IMR-90 (cell line): Measurements from ENCODE around the gene UBP1.

Experiments
- BHLHE40 ChIP-seq: fragments of 150-350 bp; IDR thresholded peaks from 2 replicates; pipeline ENCODE4 v1.6.1; 2016; ENCODE audit warnings: mild to moderate bottlenecking, low read depth, low read length
- CEBPB ChIP-seq: IDR thresholded peaks from 2 replicates; pipeline ENCODE4 v1.6.1; 2012; ENCODE audit warnings: low read depth, low read length, improper control_type of control experiment
- CHD1 ChIP-seq: IDR thresholded peaks from 2 replicates; pipeline ENCODE4 v1.6.1; 2012; ENCODE audit warnings: low read depth, low read length, improper control_type of control experiment
- FOS ChIP-seq: fragments of 150-350 bp; IDR thresholded peaks from 2 replicates; pipeline ENCODE4 v1.6.1; 2016; ENCODE audit warnings: low read depth, low read length
- MAFK ChIP-seq: IDR thresholded peaks from 2 replicates; pipeline ENCODE4 v1.6.1; 2012; ENCODE audit warnings: low read depth, low read length, improper control_type of control experiment
- NFE2L2 ChIP-seq: fragments of 150-350 bp; IDR thresholded peaks from 2 replicates; pipeline ENCODE4 v1.6.1; 2016; ENCODE audit warnings: low read depth, mild to moderate bottlenecking, low read length
- POLR2A ChIP-seq: IDR thresholded peaks from 2 replicates; pipeline ENCODE4 v1.6.1; 2012; ENCODE audit warnings: mild to moderate bottlenecking, low read depth, low read length
- RAD21 ChIP-seq: IDR thresholded peaks from 2 replicates; pipeline ENCODE4 v1.6.1; 2012; ENCODE audit warnings: low read length, improper control_type of control experiment
- RFX5 ChIP-seq: IDR thresholded peaks from 2 replicates; pipeline ENCODE4 v1.8.0; 2012; ENCODE audit warnings: low read depth, mild to moderate bottlenecking, low read length, moderate library complexity
- TF ChIP-seq, protein P1 (sequence below): conservative IDR thresholded peaks from 2 replicates; pipeline ENCODE4 v1.5.1; 2012; ENCODE audit warnings: mild to moderate bottlenecking, low read depth, low read length, improper control_type of control experiment
- TF ChIP-seq, protein P2 (sequence below): fragments of 150-350 bp; IDR thresholded peaks from 2 replicates; pipeline ENCODE4 v1.6.1; 2017; ENCODE audit warnings: mild to moderate bottlenecking, antibody characterized with exemption, low read length, low read depth
- TF ChIP-seq, protein P3 (sequence below): fragments of 150-350 bp; IDR thresholded peaks from 2 replicates; pipeline ENCODE4 v1.6.1; 2016; ENCODE audit warnings: low read depth, mild to moderate bottlenecking, low read length, moderate library complexity, borderline replicate concordance

DNA sequence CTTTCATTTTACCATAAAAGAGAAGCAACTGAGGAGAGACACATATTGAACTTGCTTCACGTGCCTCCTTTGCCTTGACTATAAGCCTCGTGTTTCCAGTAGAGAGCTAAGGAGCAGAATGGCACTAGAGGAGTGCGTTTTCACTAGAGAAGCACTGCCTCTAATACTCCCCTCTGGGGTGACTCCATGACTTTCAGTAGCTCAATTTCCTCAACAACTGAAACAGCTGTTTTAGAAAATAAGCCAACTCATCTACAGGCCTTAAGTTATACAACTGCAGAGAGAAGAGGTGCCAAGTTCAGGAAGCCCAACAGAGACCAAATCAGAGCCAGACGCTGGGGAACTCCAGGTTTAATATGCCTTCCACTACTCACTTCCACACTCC, 1.9 kb downstream of the UBP1 start:
- 0 out of 2 replicates have a peak, but pooled peaks have one; percentile 19 for TF ChIP-seq RFX5
- TF ChIP-seq, protein P1, sequence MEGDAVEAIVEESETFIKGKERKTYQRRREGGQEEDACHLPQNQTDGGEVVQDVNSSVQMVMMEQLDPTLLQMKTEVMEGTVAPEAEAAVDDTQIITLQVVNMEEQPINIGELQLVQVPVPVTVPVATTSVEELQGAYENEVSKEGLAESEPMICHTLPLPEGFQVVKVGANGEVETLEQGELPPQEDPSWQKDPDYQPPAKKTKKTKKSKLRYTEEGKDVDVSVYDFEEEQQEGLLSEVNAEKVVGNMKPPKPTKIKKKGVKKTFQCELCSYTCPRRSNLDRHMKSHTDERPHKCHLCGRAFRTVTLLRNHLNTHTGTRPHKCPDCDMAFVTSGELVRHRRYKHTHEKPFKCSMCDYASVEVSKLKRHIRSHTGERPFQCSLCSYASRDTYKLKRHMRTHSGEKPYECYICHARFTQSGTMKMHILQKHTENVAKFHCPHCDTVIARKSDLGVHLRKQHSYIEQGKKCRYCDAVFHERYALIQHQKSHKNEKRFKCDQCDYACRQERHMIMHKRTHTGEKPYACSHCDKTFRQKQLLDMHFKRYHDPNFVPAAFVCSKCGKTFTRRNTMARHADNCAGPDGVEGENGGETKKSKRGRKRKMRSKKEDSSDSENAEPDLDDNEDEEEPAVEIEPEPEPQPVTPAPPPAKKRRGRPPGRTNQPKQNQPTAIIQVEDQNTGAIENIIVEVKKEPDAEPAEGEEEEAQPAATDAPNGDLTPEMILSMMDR, result no peak
- TF ChIP-seq BHLHE40, result 0 out of 2 replicates have a peak, but pooled peaks have one; percentile 26
- no peak for TF ChIP-seq CEBPB
- no peak for TF ChIP-seq CHD1
- TF ChIP-seq POLR2A, result no peak
- TF ChIP-seq FOS, result no peak
- peak; percentile 42; the same call in 1 of the 2 replicates for TF ChIP-seq NFE2L2
- TF ChIP-seq, protein P2, sequence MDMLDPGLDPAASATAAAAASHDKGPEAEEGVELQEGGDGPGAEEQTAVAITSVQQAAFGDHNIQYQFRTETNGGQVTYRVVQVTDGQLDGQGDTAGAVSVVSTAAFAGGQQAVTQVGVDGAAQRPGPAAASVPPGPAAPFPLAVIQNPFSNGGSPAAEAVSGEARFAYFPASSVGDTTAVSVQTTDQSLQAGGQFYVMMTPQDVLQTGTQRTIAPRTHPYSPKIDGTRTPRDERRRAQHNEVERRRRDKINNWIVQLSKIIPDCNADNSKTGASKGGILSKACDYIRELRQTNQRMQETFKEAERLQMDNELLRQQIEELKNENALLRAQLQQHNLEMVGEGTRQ, result no peak
- TF ChIP-seq, protein P3, sequence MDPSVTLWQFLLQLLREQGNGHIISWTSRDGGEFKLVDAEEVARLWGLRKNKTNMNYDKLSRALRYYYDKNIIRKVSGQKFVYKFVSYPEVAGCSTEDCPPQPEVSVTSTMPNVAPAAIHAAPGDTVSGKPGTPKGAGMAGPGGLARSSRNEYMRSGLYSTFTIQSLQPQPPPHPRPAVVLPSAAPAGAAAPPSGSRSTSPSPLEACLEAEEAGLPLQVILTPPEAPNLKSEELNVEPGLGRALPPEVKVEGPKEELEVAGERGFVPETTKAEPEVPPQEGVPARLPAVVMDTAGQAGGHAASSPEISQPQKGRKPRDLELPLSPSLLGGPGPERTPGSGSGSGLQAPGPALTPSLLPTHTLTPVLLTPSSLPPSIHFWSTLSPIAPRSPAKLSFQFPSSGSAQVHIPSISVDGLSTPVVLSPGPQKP, result no peak
- no peak for TF ChIP-seq RAD21
- no peak for TF ChIP-seq MAFK
